Renal cortical epithelial cell (primary cell): ENCODE measurements around the gene KLHL30. TPM values are rescaled to one million over a fixed set of nuclear protein-coding genes. Genes with fewer than 3 reads are reported as not detected.
"Not testable (repeated sequence)": the region's sequence is repeated elsewhere in the genome, so short reads cannot be mapped to it uniquely, and the experiment has no call there.

ENCODE experiments used
- DNase-seq: peaks from one replicate; pipeline ENCODE4 v3.0.0-alpha.2; 2011; ENCODE audit warnings: low read depth
- total RNA-seq: library from RNA; depleted of rRNA; stranded (reverse); fragments of >200 nt; gene quantifications from 2 replicates; pipeline ENCODE4 v1.2.3, GENCODE V29; 2014

Gene KLHL30
- total RNA-seq, 1 donor from 2014 or later: 0.40 TPM

- no peak for DNase-seq
Measured at GRCh38 chr2:238161291-238162051, 23.0 kb downstream of the KLHL30 start.

GRCh38 chr2:238162251-238162845, 23.9 kb downstream of the KLHL30 start:
- DNase-seq: no peak

- DNase-seq: peak; percentile 57
Measured at GRCh38 chr2:238162846-238163441, 24.5 kb downstream of the KLHL30 start.

- DNase-seq: no peak
Measured at GRCh38 chr2:238163481-238164198, 25.2 kb downstream of the KLHL30 start.

GRCh38 chr2:238164906-238165287, 26.4 kb downstream of the KLHL30 start:
- DNase-seq: no peak

GRCh38 chr2:238165288-238165921, 26.9 kb downstream of the KLHL30 start:
- DNase-seq: no peak

- DNase-seq: peak; percentile 72
Measured at GRCh38 chr2:238166391-238167343, 28.2 kb downstream of the KLHL30 start.

GRCh38 chr2:238167344-238167715, 28.9 kb downstream of the KLHL30 start:
- no peak for DNase-seq

- DNase-seq: no peak
Measured at GRCh38 chr2:238167761-238168160, 29.3 kb downstream of the KLHL30 start.

GRCh38 chr2:238168196-238169047, 30.0 kb downstream of the KLHL30 start:
- DNase-seq: no peak

- DNase-seq: peak; percentile 83
Measured at GRCh38 chr2:238169048-238169707, 30.7 kb downstream of the KLHL30 start.

GRCh38 chr2:238169708-238170251, 31.3 kb downstream of the KLHL30 start:
- peak; percentile 97 for DNase-seq

GRCh38 chr2:238170386-238171071, 32.1 kb downstream of the KLHL30 start:
- DNase-seq: no peak

GRCh38 chr2:238171072-238171431, 32.6 kb downstream of the KLHL30 start:
- not testable (repeated sequence) for DNase-seq

GRCh38 chr2:238171575-238172187, 33.2 kb downstream of the KLHL30 start:
- DNase-seq: no peak

GRCh38 chr2:238172439-238172838, 34.0 kb downstream of the KLHL30 start:
- no peak for DNase-seq

- DNase-seq: no peak
Measured at GRCh38 chr2:238173692-238174091, 35.2 kb downstream of the KLHL30 start.

- DNase-seq: no peak
Measured at GRCh38 chr2:238174291-238174690, 35.8 kb downstream of the KLHL30 start.
